Colonic mucosa (tissue), 4 donors: ENCODE measurements around the gene TMEM150C. TPM values are rescaled to one million over a fixed set of nuclear protein-coding genes. Genes with fewer than 3 reads are reported as not detected.

Experiments used
- DNase-seq: peaks from one replicate; pipeline ENCODE4 v3.0.0-alpha.2; 2020
- H3K27ac ChIP-seq: fragments of 200-600 bp; one replicate; pipeline ENCODE4 v1.8.0; 2021
- H3K27me3 ChIP-seq: fragments of 200-600 bp; one replicate; pipeline ENCODE4 v1.8.0; 2021
- H3K36me3 ChIP-seq: fragments of 200-600 bp; one replicate; pipeline ENCODE4 v1.8.0; 2021
- H3K4me1 ChIP-seq: fragments of 200-600 bp; one replicate; pipeline ENCODE4 v1.8.0; 2021; ENCODE audit warnings: mild to moderate bottlenecking
- H3K4me3 ChIP-seq: fragments of 200-600 bp; one replicate; pipeline ENCODE4 v1.8.0; 2021
- H3K9ac ChIP-seq, 2 donors: one replicate each; pipeline ENCODE4 v1.7.0; 2013; ENCODE audit warnings: control low read depth in 2 of 2, low read depth in 2 of 2, low read length in 2 of 2
- H3K9me3 ChIP-seq: fragments of 200-600 bp; one replicate; pipeline ENCODE4 v1.8.0; 2021
- CTCF ChIP-seq: fragments of 200-600 bp; IDR thresholded peaks from one replicate; pipeline ENCODE4 v1.8.0; 2022; ENCODE audit warnings: antibody characterized with exemption, mild to moderate bottlenecking
- intact Hi-C: fragments of 100-400 bp; cut with DNase I; formaldehyde crosslinking; loops from one replicate; pipeline ENCODE4 v1.14.1; 2022
- total RNA-seq, 2 donors: library from RNA; stranded (reverse); fragmentation: NEBNext Ultra II Directional in 1 of 2; extraction: Animal tissue kit (Norgen Biotek cat#: 25700) in 1 of 2; gene quantifications; one replicate each; pipeline ENCODE4 v1.2.1, GENCODE V29; 2021
- donor health status: healthy.
- donor health status: DM: no; HTN: no; CAD: no.
- donor health status: DM: no; HTN: no; CAD: no.

TMEM150C gene
- total RNA-seq, 2 donors from 2014 or later = 1.2 to 2.5 TPM

GRCh38 chr4:82525307-82525911 is 36.4 kb downstream of the TMEM150C start:
- no peaks in the 10 kb centered on the region for H3K9me3 ChIP-seq
- no peak for DNase-seq
- H3K4me1 ChIP-seq = no peaks in the 10 kb centered on the region
- H3K36me3 ChIP-seq = no peaks in the 10 kb centered on the region
- intact Hi-C loops = no loop called here
- no peak overlapping the region for H3K4me3 ChIP-seq
- H3K27ac ChIP-seq = no peak overlapping the region
- no peak overlapping the region for H3K9ac ChIP-seq
- no peak for TF ChIP-seq CTCF
- H3K27me3 ChIP-seq = no peaks in the 10 kb centered on the region

DNA sequence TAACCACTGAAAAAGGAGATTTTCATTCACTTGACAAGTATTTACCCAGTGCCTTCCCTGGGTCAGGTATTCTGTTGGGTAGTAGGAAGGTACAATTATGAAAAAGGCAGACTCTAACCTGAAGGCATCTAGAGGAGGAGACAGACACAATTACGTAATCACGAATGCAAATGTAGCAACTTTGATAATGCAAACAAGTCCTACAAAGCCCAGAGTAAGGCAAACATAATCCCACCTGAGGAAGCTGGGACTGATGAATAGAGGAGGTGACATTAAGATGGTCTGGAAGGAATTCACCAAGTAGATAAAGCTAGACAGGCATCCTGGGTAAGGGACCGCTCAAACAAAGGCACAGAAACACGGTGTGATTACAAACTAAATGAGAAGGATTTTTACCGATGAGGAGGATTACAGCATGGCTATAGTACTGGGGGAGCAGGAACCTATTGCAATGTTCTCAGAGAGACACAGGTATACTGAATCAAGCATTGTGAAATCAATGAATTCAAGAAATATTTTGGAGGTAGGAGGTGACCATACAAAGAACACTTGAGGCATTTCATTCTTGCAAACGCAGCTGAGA is 37.1 kb downstream of the TMEM150C start:
- DNase-seq = no peak
- intact Hi-C loops = no loop called here
- no peaks in the 10 kb centered on the region for H3K27me3 ChIP-seq
- no peak overlapping the region for H3K27ac ChIP-seq
- H3K4me1 ChIP-seq = no peaks in the 10 kb centered on the region
- H3K4me3 ChIP-seq = no peak overlapping the region
- H3K9ac ChIP-seq = no peak overlapping the region
- H3K36me3 ChIP-seq = no peaks in the 10 kb centered on the region
- TF ChIP-seq CTCF = no peak
- no peaks in the 10 kb centered on the region for H3K9me3 ChIP-seq

DNA sequence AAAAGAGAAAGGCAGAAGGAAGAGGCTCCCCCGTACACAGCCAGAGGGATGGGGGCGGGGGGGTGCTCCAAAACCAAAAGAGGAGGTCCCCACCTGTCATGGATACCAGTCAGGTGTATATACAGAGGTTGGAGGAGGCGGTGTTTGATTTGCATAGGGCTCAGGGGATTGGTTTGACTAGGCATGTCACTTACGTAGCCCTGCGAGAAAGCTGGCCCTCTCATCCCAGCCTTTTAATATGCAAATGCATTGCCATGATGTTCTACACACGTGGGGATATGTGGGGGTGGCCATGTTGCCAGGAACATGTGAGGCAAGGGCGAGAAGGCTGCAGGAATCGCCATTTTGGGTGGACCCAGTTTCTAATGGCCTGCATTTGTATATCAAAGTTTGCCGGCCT is 38.6 kb downstream of the TMEM150C start:
- H3K9me3 ChIP-seq = no peaks in the 10 kb centered on the region
- H3K4me3 ChIP-seq = no peak overlapping the region
- TF ChIP-seq CTCF = no peak
- no peaks in the 10 kb centered on the region for H3K4me1 ChIP-seq
- no peaks in the 10 kb centered on the region for H3K36me3 ChIP-seq
- intact Hi-C loops = no loop called here
- no peak overlapping the region for H3K9ac ChIP-seq
- no peaks in the 10 kb centered on the region for H3K27me3 ChIP-seq
- DNase-seq = no peak
- H3K27ac ChIP-seq = no peak overlapping the region

DNA sequence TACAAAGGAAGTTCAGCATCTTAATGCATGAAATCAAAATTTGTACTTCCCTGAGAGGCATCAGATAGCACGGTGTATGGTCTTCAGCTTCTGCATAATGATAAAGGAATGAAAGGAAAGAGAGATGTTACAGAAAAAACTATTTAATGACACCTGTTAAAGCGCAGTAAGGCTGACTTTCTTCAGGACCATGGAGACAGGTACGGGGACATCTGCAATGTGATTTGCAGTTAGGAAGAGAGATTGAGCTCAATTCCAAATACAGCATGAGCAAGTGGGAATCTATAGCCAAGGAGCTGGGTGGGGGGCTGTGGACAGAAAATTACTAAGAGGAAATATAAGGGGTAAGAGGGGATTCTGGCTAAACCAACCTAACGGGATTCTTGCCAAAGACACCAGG is 39.3 kb downstream of the TMEM150C start:
- intact Hi-C loops = no loop called here
- no peak overlapping the region for H3K27ac ChIP-seq
- no peaks in the 10 kb centered on the region for H3K4me1 ChIP-seq
- H3K36me3 ChIP-seq = no peaks in the 10 kb centered on the region
- no peak for DNase-seq
- H3K4me3 ChIP-seq = no peak overlapping the region
- H3K9ac ChIP-seq = no peak overlapping the region
- H3K27me3 ChIP-seq = no peaks in the 10 kb centered on the region
- no peak for TF ChIP-seq CTCF
- H3K9me3 ChIP-seq = no peaks in the 10 kb centered on the region

DNA sequence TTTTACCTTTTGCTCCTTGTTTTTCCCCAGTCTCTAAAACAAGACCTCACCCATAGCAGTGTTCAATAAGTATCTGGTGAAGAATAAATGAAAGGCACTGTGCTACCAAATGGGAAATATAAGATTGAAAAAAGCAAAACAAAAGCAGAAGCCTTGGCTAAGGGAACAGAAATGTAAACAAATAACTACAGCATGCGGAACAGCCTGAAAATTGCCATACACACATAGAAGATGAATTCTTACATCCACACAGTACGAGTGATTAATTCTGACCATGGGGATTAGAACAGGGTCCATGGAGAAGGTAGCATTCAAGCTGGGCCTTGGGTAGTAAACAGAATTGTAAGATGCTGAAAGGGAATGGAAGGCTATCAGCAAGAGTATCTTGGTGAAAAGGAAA is 40.5 kb downstream of the TMEM150C start:
- Histone ChIP-seq H3K36me3 (no peaks in the 10 kb centered on the region), H3K27me3 (no peaks in the 10 kb centered on the region), H3K9me3 (no peaks in the 10 kb centered on the region), H3K9ac (no peak overlapping the region), H3K27ac (no peak overlapping the region), H3K4me3 (no peak overlapping the region), H3K4me1 (no peaks in the 10 kb centered on the region)
- TF ChIP-seq CTCF = no peak
- intact Hi-C loops = no loop called here
- no peak for DNase-seq
